Transverse colon (tissue), 4 donors: ENCODE measurements around the gene DLL4.

Source experiments
- CTCF ChIP-seq, 5 experiments: fragments of 200-600 bp in 3 of 5; fragments of 450-650 bp in 2 of 5; sonication (generic) in 3 of 5; IDR thresholded peaks; 1 replicate in 2 of 5; 2 replicates in 3 of 5; pipeline ENCODE4 v1.5.1; 2016 to 2017; ENCODE audit warnings: antibody characterized with exemption in 5 of 5, inconsistent platforms in 3 of 5, mild to moderate bottlenecking in 2 of 5, moderate library complexity in 1 of 5
- EP300 ChIP-seq: sonication (generic); formaldehyde crosslinking; IDR thresholded peaks from one replicate; pipeline ENCODE4 v1.6.1; 2017; ENCODE audit warnings: antibody characterized with exemption, low read depth
- POLR2A ChIP-seq: fragments of 450-650 bp; IDR thresholded peaks from one replicate; pipeline ENCODE4 v1.6.1; 2016; ENCODE audit warnings: antibody characterized with exemption, mild to moderate bottlenecking, moderate library complexity
- POLR2AphosphoS5 ChIP-seq, 3 donors: sonication (generic); formaldehyde crosslinking; IDR thresholded peaks; one replicate each; pipeline ENCODE4 v1.6.1; 2016; ENCODE audit warnings: antibody characterized with exemption in 3 of 3

- TF ChIP-seq CTCF (IDR thresholded peaks at IDR 0.05) (no peak), POLR2AphosphoS5 (IDR thresholded peaks at IDR 0.05) (no peak), EP300 (no peak), POLR2A (no peak)
Measured at GRCh38 chr15:40968290-40969085, 39.3 kb downstream of the DLL4 start.
